Measurements from ENCODE around the gene DNAH2. TPM values are rescaled to one million over a fixed set of nuclear protein-coding genes. Genes with fewer than 3 reads are reported as not detected.

The DNAH2 gene
- total and polyA plus RNA-seq, 2 of the 13 experiments (the other 11 are each of a cell fraction or from before 2014, with no cell fraction given), result not detected

- peak; percentile 14 for TF ChIP-seq U2AF1 (optimal IDR thresholded peaks at IDR 0.05; ENCODE audit: low read depth, low read length)
- TF ChIP-seq FOXO1 (CRISPR knock-in tag; IDR thresholded peaks at IDR 0.05), result no peak; the same call in 1 of the 2 replicates
- TF ChIP-seq CREB1 (IDR thresholded peaks at IDR 0.05), result peak; percentile 46
- TF ChIP-seq CREB1 (CRISPR knock-in tag; IDR thresholded peaks at IDR 0.05), result no peak
- TF ChIP-seq ZNF782 (CRISPR knock-in tag; IDR thresholded peaks at IDR 0.05; ENCODE audit: borderline replicate concordance), result peak; percentile 64; the same call in 1 of the 2 replicates
- TF ChIP-seq FOXO4 (CRISPR knock-in tag; conservative IDR thresholded peaks at IDR 0.05), result no peak
- no peak for TF ChIP-seq ZNF382 (CRISPR knock-in tag; IDR thresholded peaks at IDR 0.05; ENCODE audit: borderline replicate concordance)
- TF ChIP-seq USF2 (IDR thresholded peaks at IDR 0.05; ENCODE audit: low read depth, low read length), result peak; percentile 61; the same call in 1 of the 2 replicates
- no peak for TF ChIP-seq USF2 (CRISPR knock-in tag; IDR thresholded peaks at IDR 0.05; ENCODE audit: borderline replicate concordance)
- 0 out of 2 replicates have a peak, but pooled peaks have one; percentile 11 for TF ChIP-seq ZNF263 (CRISPR knock-in tag; IDR thresholded peaks at IDR 0.05)
- TF ChIP-seq ZNF432 (CRISPR knock-in tag; IDR thresholded peaks at IDR 0.05; ENCODE audit: borderline replicate concordance), result no peak
- TF ChIP-seq ATF5 (CRISPR knock-in tag; IDR thresholded peaks at IDR 0.05; ENCODE audit: low read depth), result 0 out of 2 replicates have a peak, but pooled peaks have one; percentile 13
- TF ChIP-seq RELA (CRISPR knock-in tag; IDR thresholded peaks at IDR 0.05), result no peak
- no peak for TF ChIP-seq ZKSCAN8 (CRISPR knock-in tag; IDR thresholded peaks at IDR 0.05; ENCODE audit: borderline replicate concordance)
- TF ChIP-seq ZNF788 (CRISPR knock-in tag; IDR thresholded peaks at IDR 0.05; ENCODE audit: borderline replicate concordance), result peak; percentile 23; the same call in 1 of the 2 replicates
- TF ChIP-seq YEATS4 (CRISPR knock-in tag; IDR thresholded peaks at IDR 0.05; ENCODE audit: borderline replicate concordance), result no peak
- TF ChIP-seq SKI (IDR thresholded peaks at IDR 0.05; ENCODE audit: partially characterized antibody), result peak; percentile 98
- 0 out of 2 replicates have a peak, but pooled peaks have one; percentile 56 for TF ChIP-seq NFIB (CRISPR knock-in tag; IDR thresholded peaks at IDR 0.05; ENCODE audit: borderline replicate concordance)
- TF ChIP-seq RFX3 (CRISPR knock-in tag; IDR thresholded peaks at IDR 0.05), result no peak
- TF ChIP-seq ZNF280D (CRISPR knock-in tag; IDR thresholded peaks at IDR 0.05), result no peak
- TF ChIP-seq ZNF678 (CRISPR knock-in tag; IDR thresholded peaks at IDR 0.05), result 0 out of 2 replicates have a peak, but pooled peaks have one; percentile 40
- no peak for TF ChIP-seq ZNF709 (CRISPR knock-in tag; IDR thresholded peaks at IDR 0.05)
- peak; percentile 23; the same call in 1 of the 2 replicates for TF ChIP-seq MTA1 (CRISPR knock-in tag; IDR thresholded peaks at IDR 0.05; ENCODE audit: borderline replicate concordance)
- TF ChIP-seq SNRNP70 (IDR thresholded peaks at IDR 0.05; ENCODE audit: low read depth, low read length), result no peak
Observed at GRCh38 chr17:7841396-7841914, 123.9 kb downstream of the DNAH2 start (continued).
